CD4-positive, alpha-beta memory T cell (primary cell): Measurements from ENCODE around the gene ATG9B. TPM values are rescaled to one million over a fixed set of nuclear protein-coding genes. Genes with fewer than 3 reads are reported as not detected.

Source experiments
- CTCF ChIA-PET: fragments of 350-600 bp; sonication (Branson Sonifier 250); formaldehyde crosslinking; loops from one replicate; lab custom pipeline; 2021; ENCODE audit warnings: inconsistent platforms; ENCODE audit not compliant: partially characterized antibody; lab: Charles Lee
- POLR2A ChIA-PET: fragments of 350-600 bp; sonication (Branson Sonifier 250); formaldehyde crosslinking; loops from one replicate; lab custom pipeline; 2021; ENCODE audit not compliant: partially characterized antibody; lab: Charles Lee
- DNase-seq, 5 donors: peaks; one replicate each; pipeline versions ENCODE4 v3.0.0 to v3.0.0-alpha.2; 2020 to 2022; ENCODE audit warnings: mixed read lengths in 1 of 5
- H3K27ac ChIP-seq: one replicate; pipeline ENCODE4 v1.7.0; 2013; ENCODE audit warnings: low read depth, low read length
- H3K27me3 ChIP-seq: 2 replicates; pipeline ENCODE4 v1.7.0; 2013; ENCODE audit warnings: mild to moderate bottlenecking, low read length, moderate library complexity; ENCODE audit not compliant: insufficient read depth
- H3K36me3 ChIP-seq: 2 replicates; pipeline ENCODE4 v1.7.0; 2013; ENCODE audit warnings: mild to moderate bottlenecking, low read length, moderate library complexity; ENCODE audit not compliant: insufficient read depth
- H3K4me1 ChIP-seq: 2 replicates; pipeline ENCODE4 v1.7.0; 2013; ENCODE audit warnings: mild to moderate bottlenecking, low read length, moderate library complexity; ENCODE audit not compliant: insufficient read depth
- H3K4me3 ChIP-seq, 2 donors: one replicate each; pipeline ENCODE4 v1.7.0; 2013; ENCODE audit warnings: low read length in 2 of 2, mild to moderate bottlenecking in 1 of 2
- H3K9me3 ChIP-seq, 2 donors: one replicate each; pipeline ENCODE4 v1.7.0; 2013; ENCODE audit warnings: low read length in 2 of 2, control low read depth in 1 of 2; ENCODE audit not compliant: control insufficient read depth in 1 of 2
- H3K27ac Mint-ChIP-seq, 7 donors: one replicate each; pipeline ENCODE4 v1.8.0; 2020 to 2021; ENCODE audit warnings: mixed read lengths in 7 of 7, mild to moderate bottlenecking in 6 of 7, inconsistent platforms in 3 of 7, moderate library complexity in 3 of 7
- H3K27me3 Mint-ChIP-seq, 2 donors: one replicate each; pipeline ENCODE4 v1.8.0; 2020 to 2021; ENCODE audit warnings: mixed read lengths in 2 of 2
- H3K36me3 Mint-ChIP-seq, 2 donors: one replicate each; pipeline ENCODE4 v1.8.0; 2020 to 2021; ENCODE audit warnings: mixed read lengths in 2 of 2, inconsistent platforms in 1 of 2, mild to moderate bottlenecking in 1 of 2
- H3K4me1 Mint-ChIP-seq, 4 donors: one replicate each; pipeline ENCODE4 v1.8.0; 2020 to 2021; ENCODE audit warnings: mixed read lengths in 4 of 4, mild to moderate bottlenecking in 1 of 4
- H3K4me3 Mint-ChIP-seq, 8 donors: one replicate each; pipeline ENCODE4 v1.8.0; 2020 to 2021; ENCODE audit warnings: mixed read lengths in 8 of 8, mild to moderate bottlenecking in 7 of 8, moderate library complexity in 6 of 8, inconsistent platforms in 3 of 8
- H3K9me3 Mint-ChIP-seq, 8 donors: one replicate each; pipeline ENCODE4 v1.8.0; 2020 to 2021; ENCODE audit warnings: mixed read lengths in 8 of 8, mild to moderate bottlenecking in 5 of 8, inconsistent platforms in 3 of 8, moderate library complexity in 1 of 8
- intact Hi-C: fragments of 100-400 bp; cut with micrococcal nuclease; formaldehyde crosslinking; loops from one replicate; pipeline ENCODE4 v1.15.1; 2023
- polyA plus RNA-seq, 2 donors: library from polyadenylated mRNA; unstranded; fragments of 300-500 nt; fragmentation: Illumina TruSeq; gene quantifications; one replicate each; pipeline ENCODE4 v1.2.3, GENCODE V29; 2021
- total RNA-seq, 2 experiments: library from RNA; stranded (reverse); gene quantifications; one replicate each; pipeline ENCODE4 v1.2.3, GENCODE V29; 2021

ATG9B gene
- total and polyA plus RNA-seq, 4 experiments from 2014 or later: 16.9 to 36.6 (median 29.6) TPM

DNA sequence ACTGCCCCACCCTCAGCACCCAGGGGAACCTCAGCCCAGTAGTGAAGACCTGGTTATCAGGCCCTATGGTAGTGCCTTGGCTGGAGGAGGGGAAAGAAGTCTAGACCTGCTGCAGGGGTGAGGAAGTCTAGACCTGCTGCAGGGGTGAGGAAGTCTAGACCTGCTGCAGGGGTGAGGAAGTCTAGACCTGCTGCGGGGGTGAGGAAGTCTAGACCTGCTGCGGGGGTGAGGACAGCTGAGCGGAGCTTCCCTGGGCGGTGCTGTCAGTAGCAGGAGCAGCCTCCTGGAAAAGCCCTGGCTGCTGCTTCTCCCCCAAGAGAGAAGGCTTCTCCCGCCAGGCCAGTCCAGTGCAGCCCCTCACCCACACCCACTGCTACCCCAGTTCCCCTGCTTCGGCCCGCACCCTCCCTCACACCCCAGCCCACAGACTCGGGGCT is 27.2 kb downstream of the ATG9B start:
- peaks cover 0 to 6% of the 10 kb centered on the region in 2 donors for H3K36me3 Mint-ChIP-seq
- H3K4me3 Mint-ChIP-seq: peak overlapping the region in 2 of 8 donors; percentile 48 to 55
- DNase-seq: peak in 1 of 5 donors; percentile 17
- intact Hi-C loops: no loop called here
- no peaks in the 10 kb centered on the region for H3K27me3 Mint-ChIP-seq
- Histone ChIP-seq H3K9me3 (no peaks in the 10 kb centered on the region), H3K27ac (no peak overlapping the region), H3K4me1 (peaks cover 52% of the 10 kb centered on the region), H3K4me3 (no peak overlapping the region), H3K36me3 (no peaks in the 10 kb centered on the region), H3K27me3 (no peaks in the 10 kb centered on the region)
- ChIA-PET CTCF (interaction anchor here (1.4 to 3.4 kb wide), 4 partner anchors 11 to 34 kb away, joined by 4 to 13 read pairs (median 8); no protein-coding TSS in a partner anchor), POLR2A (interaction anchor here (1.3 to 2.2 kb wide), 4 partner anchors 11 to 31 kb away, joined by 3 to 10 read pairs (median 6); partner anchors contain the start of gene ABCB8)
- H3K9me3 Mint-ChIP-seq: peaks cover 0 to 3% (median 0%) of the 10 kb centered on the region in 8 donors
- peaks cover 21 to 58% (median 37%) of the 10 kb centered on the region in 4 donors for H3K4me1 Mint-ChIP-seq
- peak overlapping the region in 1 of 7 donors; percentile 21 for H3K27ac Mint-ChIP-seq

GRCh38 chr7:150996376-150997074 is 27.8 kb downstream of the ATG9B start:
- H3K4me3 ChIP-seq: no peak overlapping the region
- peak in 1 of 5 donors; percentile 37 for DNase-seq
- peaks cover 0 to 3% (median under 1%) of the 10 kb centered on the region in 8 donors for H3K9me3 Mint-ChIP-seq
- peaks cover 21 to 58% (median 37%) of the 10 kb centered on the region in 4 donors for H3K4me1 Mint-ChIP-seq
- H3K4me3 Mint-ChIP-seq: peak overlapping the region in 4 of 8 donors; percentile 20 to 41 (median 31)
- POLR2A ChIA-PET: interaction anchor here (0.5 to 2.0 kb wide), 5 partner anchors 14 to 674 kb away, joined by 3 to 10 read pairs (median 3); partner anchors contain the start of gene ABCB8
- no peak overlapping the region for H3K27ac Mint-ChIP-seq
- H3K36me3 ChIP-seq: no peaks in the 10 kb centered on the region
- CTCF ChIA-PET: interaction anchor here (1.4 to 3.4 kb wide), 3 partner anchors 12 to 33 kb away, joined by 4 to 13 read pairs (median 5); no protein-coding TSS in a partner anchor
- H3K27me3 ChIP-seq: no peaks in the 10 kb centered on the region
- no peaks in the 10 kb centered on the region for H3K9me3 ChIP-seq
- no peaks in the 10 kb centered on the region for H3K27me3 Mint-ChIP-seq
- no peak overlapping the region for H3K27ac ChIP-seq
- H3K36me3 Mint-ChIP-seq: peaks cover 0 to 6% of the 10 kb centered on the region in 2 donors
- H3K4me1 ChIP-seq: peaks cover 52% of the 10 kb centered on the region
- intact Hi-C loops: no loop called here

DNA sequence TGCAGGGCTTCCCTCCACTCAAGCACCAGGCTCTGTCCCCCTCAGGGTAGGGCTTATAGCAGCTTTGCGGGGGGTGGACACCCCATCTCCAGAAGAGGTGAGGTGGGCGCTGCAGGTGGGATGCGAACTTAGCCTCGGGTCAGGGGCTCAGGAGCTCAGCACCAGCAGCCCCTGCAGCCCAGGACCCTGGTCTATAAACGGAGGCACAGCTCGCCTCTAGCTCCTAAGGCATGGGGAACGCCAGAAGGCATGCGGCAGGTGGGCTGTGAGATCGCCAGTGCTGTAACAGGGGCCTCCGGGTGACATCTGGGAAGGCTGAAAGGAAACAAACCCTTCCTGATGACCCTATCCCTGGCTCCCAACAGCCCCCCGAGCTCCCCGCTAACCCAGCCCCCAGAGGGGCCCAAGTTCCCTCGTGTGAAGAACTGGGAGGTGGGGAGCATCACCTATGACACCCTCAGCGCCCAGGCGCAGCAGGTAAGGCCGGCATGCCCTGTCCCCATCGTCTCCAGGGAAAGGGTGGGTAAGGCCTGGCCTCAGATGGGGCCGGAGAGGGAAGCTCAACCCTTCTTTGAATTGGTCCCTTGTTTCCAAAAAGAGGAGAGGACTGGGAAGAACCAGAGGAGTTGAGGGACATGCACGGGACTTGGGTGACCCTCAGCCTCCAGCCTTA is 29.3 kb downstream of the ATG9B start:
- peaks cover 0 to 19% (median 16%) of the 10 kb centered on the region in 8 donors for H3K9me3 Mint-ChIP-seq
- H3K27ac Mint-ChIP-seq: peak overlapping the region in 2 of 7 donors; percentile 15 to 88
- Histone ChIP-seq H3K9me3 (peaks cover under 1 to 12% of the 10 kb centered on the region in 2 donors), H3K36me3 (no peaks in the 10 kb centered on the region), H3K4me1 (peaks cover 47% of the 10 kb centered on the region), H3K4me3 (peak overlapping the region in 1 of 2 donors; percentile 36), H3K27me3 (no peaks in the 10 kb centered on the region), H3K27ac (no peak overlapping the region)
- no peaks in the 10 kb centered on the region for H3K27me3 Mint-ChIP-seq
- peaks cover 17 to 48% (median 38%) of the 10 kb centered on the region in 4 donors for H3K4me1 Mint-ChIP-seq
- intact Hi-C loops: no loop called here
- CTCF ChIA-PET: interaction anchor here (0.6 to 7.6 kb wide), 11 partner anchors 10 to 216 kb away, joined by 3 to 98 read pairs (median 5); no protein-coding TSS in a partner anchor
- H3K36me3 Mint-ChIP-seq: peaks cover 0 to 8% of the 10 kb centered on the region in 2 donors
- peak overlapping the region in 7 of 8 donors; percentile 26 to 59 (median 40) for H3K4me3 Mint-ChIP-seq
- POLR2A ChIA-PET: interaction anchor here (0.7 to 5.8 kb wide), 8 partner anchors 11 to 34 kb away, joined by 3 to 68 read pairs (median 5); partner anchors contain the start of gene ABCB8
- peak in 1 of 5 donors; percentile 2 for DNase-seq

DNA sequence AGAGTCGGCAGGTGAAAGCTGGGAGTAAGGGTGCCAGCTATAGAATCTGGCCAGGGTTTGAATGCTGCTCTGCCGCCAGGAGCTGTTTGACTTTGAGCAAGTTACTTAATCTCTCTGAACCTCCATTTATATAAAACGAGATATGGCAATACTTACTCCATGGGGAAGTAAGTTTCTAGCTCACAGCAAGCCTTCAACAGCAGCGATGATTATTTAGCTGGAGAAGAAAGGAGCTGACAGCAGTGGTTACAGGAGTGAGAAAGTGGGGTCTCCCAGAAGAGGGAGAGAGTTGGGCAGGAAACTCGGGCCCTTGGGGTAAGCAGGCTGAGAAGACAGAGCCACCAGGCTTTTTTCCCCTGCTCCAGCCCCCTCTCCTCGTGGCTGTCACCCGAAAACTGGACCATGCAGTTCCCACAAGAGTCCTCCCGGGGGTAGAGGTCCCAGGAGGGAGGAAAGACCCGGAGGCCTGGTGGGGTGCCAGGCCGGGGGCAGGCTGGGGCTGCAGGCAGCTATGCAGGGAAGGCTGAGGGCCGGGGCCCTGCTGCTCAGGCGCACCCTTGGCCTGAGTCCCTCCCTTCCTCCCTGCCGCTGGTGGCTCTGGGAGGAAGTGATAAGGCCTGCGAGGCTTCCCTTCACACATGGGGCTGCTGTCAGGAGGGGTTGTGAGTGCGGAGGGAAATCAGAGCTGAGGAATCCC is 30.0 kb downstream of the ATG9B start:
- Mint-ChIP-seq H3K36me3 (peaks cover 0 to 8% of the 10 kb centered on the region in 2 donors), H3K27ac (peak overlapping the region in 6 of 7 donors; percentile 29 to 85 (median 69)), H3K9me3 (peaks cover 0 to 25% (median 21%) of the 10 kb centered on the region in 8 donors), H3K4me1 (peaks cover 17 to 52% (median 38%) of the 10 kb centered on the region in 4 donors), H3K27me3 (no peaks in the 10 kb centered on the region), H3K4me3 (peak overlapping the region; percentile 26 to 61 (median 46))
- intact Hi-C loops: no loop called here
- Histone ChIP-seq H3K9me3 (peaks cover 3 to 15% of the 10 kb centered on the region in 2 donors), H3K27ac (peak overlapping the region; percentile 7), H3K36me3 (no peaks in the 10 kb centered on the region), H3K4me3 (peak overlapping the region in 1 of 2 donors; percentile 36), H3K4me1 (peaks cover 43% of the 10 kb centered on the region), H3K27me3 (no peaks in the 10 kb centered on the region)
- ChIA-PET CTCF (interaction anchor here (0.6 to 7.6 kb wide), 14 partner anchors 9 to 216 kb away, joined by 3 to 98 read pairs (median 4); no protein-coding TSS in a partner anchor), POLR2A (interaction anchor here (0.7 to 5.8 kb wide), 10 partner anchors 10 to 57 kb away, joined by 3 to 68 read pairs (median 4); partner anchors contain the start of gene ABCB8)
- peak in 1 of 5 donors; percentile 32 for DNase-seq

DNA sequence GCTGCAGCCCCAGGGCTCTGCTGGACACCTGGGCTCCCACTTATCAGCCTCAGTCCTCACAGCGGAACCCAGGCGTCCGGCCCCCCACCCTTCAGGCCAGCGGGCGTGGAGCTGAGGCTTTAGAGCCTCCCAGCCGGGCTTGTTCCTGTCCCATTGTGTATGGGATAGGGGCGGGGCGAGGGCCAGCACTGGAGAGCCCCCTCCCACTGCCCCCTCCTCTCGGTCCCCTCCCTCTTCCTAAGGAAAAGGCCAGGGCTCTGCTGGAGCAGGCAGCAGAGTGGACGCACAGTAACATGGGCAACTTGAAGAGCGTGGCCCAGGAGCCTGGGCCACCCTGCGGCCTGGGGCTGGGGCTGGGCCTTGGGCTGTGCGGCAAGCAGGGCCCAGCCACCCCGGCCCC is 30.8 kb downstream of the ATG9B start:
- no peaks in the 10 kb centered on the region for H3K27me3 ChIP-seq
- no peaks in the 10 kb centered on the region for H3K27me3 Mint-ChIP-seq
- peak overlapping the region in 1 of 7 donors; percentile 48 for H3K27ac Mint-ChIP-seq
- POLR2A ChIA-PET: interaction anchor here (0.7 to 5.8 kb wide), 5 partner anchors 16 to 58 kb away, joined by 3 to 68 read pairs (median 6); partner anchors contain the start of gene ABCB8
- H3K4me3 ChIP-seq: no peak overlapping the region
- CTCF ChIA-PET: interaction anchor here (1.0 to 7.6 kb wide), 9 partner anchors 8 to 215 kb away, joined by 3 to 98 read pairs (median 12); no protein-coding TSS in a partner anchor
- no peak overlapping the region for H3K27ac ChIP-seq
- intact Hi-C loops: no loop called here
- H3K4me1 ChIP-seq: peaks cover 43% of the 10 kb centered on the region
- H3K36me3 ChIP-seq: no peaks in the 10 kb centered on the region
- H3K9me3 Mint-ChIP-seq: peaks cover 0 to 26% (median 21%) of the 10 kb centered on the region in 8 donors
- H3K36me3 Mint-ChIP-seq: peaks cover 0 to 8% of the 10 kb centered on the region in 2 donors
- H3K4me3 Mint-ChIP-seq: no peak overlapping the region
- peaks cover 3 to 15% of the 10 kb centered on the region in 2 donors for H3K9me3 ChIP-seq
- peaks cover 20 to 58% (median 40%) of the 10 kb centered on the region in 4 donors for H3K4me1 Mint-ChIP-seq
- DNase-seq: peak in 1 of 5 donors; percentile 6

GRCh38 chr7:150992833-150993302 is 31.4 kb downstream of the ATG9B start:
- no peak overlapping the region for H3K4me3 ChIP-seq
- ChIA-PET POLR2A (interaction anchor here (1.3 to 5.8 kb wide), 3 partner anchors 17 to 59 kb away, joined by 3 to 68 read pairs (median 3); no protein-coding TSS in a partner anchor), CTCF (interaction anchor here (0.5 to 7.6 kb wide), 6 partner anchors 13 to 342 kb away, joined by 4 to 98 read pairs (median 32); no protein-coding TSS in a partner anchor)
- Mint-ChIP-seq H3K4me3 (no peak overlapping the region), H3K4me1 (peaks cover 20 to 58% (median 40%) of the 10 kb centered on the region in 4 donors), H3K27me3 (no peaks in the 10 kb centered on the region), H3K36me3 (peaks cover 0 to 8% of the 10 kb centered on the region in 2 donors), H3K27ac (peak overlapping the region in 2 of 7 donors; percentile 13 to 75), H3K9me3 (peaks cover 0 to 26% (median 21%) of the 10 kb centered on the region in 8 donors)
- intact Hi-C loops: no loop called here
- H3K4me1 ChIP-seq: peaks cover 43% of the 10 kb centered on the region
- H3K27ac ChIP-seq: no peak overlapping the region
- no peaks in the 10 kb centered on the region for H3K36me3 ChIP-seq
- peak in 1 of 5 donors; percentile 29 for DNase-seq
- H3K9me3 ChIP-seq: peaks cover 3 to 15% of the 10 kb centered on the region in 2 donors
- H3K27me3 ChIP-seq: no peaks in the 10 kb centered on the region
